Endothelial cell of umbilical vein (primary cell): Measurements from ENCODE around the gene CFAP210. TPM values are rescaled to one million over a fixed set of nuclear protein-coding genes. Genes with fewer than 3 reads are reported as not detected.

ENCODE experiments used
- BruUV-seq: library from RNA; stranded (reverse); fragments of 400-500 nt; replicated peaks from 2 replicates; lab custom pipeline; 2021; lab: Mats Ljungman, UMichigan
- CTCF ChIA-PET: fragments of 300-600, 350-600 bp; sonication (Branson Sonifier 250); formaldehyde crosslinking; loops from one replicate; lab custom pipeline; 2021; ENCODE audit warnings: antibody characterized with exemption, inconsistent platforms; lab: Charles Lee
- POLR2A ChIA-PET: fragments of 300-600, 350-600 bp; sonication (Branson Sonifier 250); formaldehyde crosslinking; loops from one replicate; lab custom pipeline; 2021; ENCODE audit warnings: antibody characterized with exemption, inconsistent platforms; lab: Charles Lee
- DNase-seq: peaks from one replicate; pipeline ENCODE4 v3.0.0-alpha.2; 2011; ENCODE audit warnings: low read depth, low spot score
- FAIRE-seq: peaks from 2 replicates; lab custom pipeline; 2011; peaks lifted over from hg19 to GRCh38; lab: Jason Lieb, UNC
- H2AFZ ChIP-seq: 2 replicates; pipeline ENCODE4 v1.6.0; 2012; ENCODE audit warnings: low read depth, low read length, control low read depth, inconsistent platforms
- H3K27ac ChIP-seq: 2 replicates; pipeline ENCODE4 v1.5.1; 2011; ENCODE audit warnings: low read depth, mild to moderate bottlenecking, control low read depth, low read length, moderate library complexity; ENCODE audit not compliant: insufficient read depth
- H3K27me3 ChIP-seq, 2 experiments: 2 replicates each; pipeline versions ENCODE4 v1.6.0 to v1.6.1; 2011; ENCODE audit warnings: low read length in 2 of 2, mixed read lengths in 1 of 2; ENCODE audit not compliant: control insufficient read depth in 2 of 2, insufficient read depth in 2 of 2
- H3K36me3 ChIP-seq, 2 experiments: 2 replicates in 1 of 2; 3 replicates in 1 of 2; pipeline ENCODE4 v1.5.1; 2011; ENCODE audit warnings: low read length in 2 of 2, mild to moderate bottlenecking in 1 of 2, moderate library complexity in 1 of 2; ENCODE audit not compliant: control insufficient read depth in 2 of 2, insufficient read depth in 2 of 2; ENCODE audit errors: extremely low read depth in 1 of 2
- H3K4me1 ChIP-seq: 3 replicates; pipeline ENCODE4 v1.5.1; 2011; ENCODE audit warnings: mild to moderate bottlenecking, low read length; ENCODE audit not compliant: control insufficient read depth, insufficient read depth; ENCODE audit errors: extremely low read depth
- H3K4me2 ChIP-seq: 2 replicates; pipeline ENCODE4 v1.6.1; 2011; ENCODE audit warnings: low read length, control low read depth, mixed read lengths; ENCODE audit not compliant: insufficient read depth
- H3K4me3 ChIP-seq, 3 experiments: fragments of 200-600 bp in 1 of 3; sonication (generic), shearing (Covaris generic) in 1 of 3; replicated peaks in 1 of 3; 2 replicates each; pipeline ENCODE4 v1.5.1; 2011 to 2016; ENCODE audit warnings: control low read depth in 3 of 3, low read length in 3 of 3, mild to moderate bottlenecking in 2 of 3, inconsistent platforms in 1 of 3, low read depth in 1 of 3, moderate library complexity in 1 of 3; ENCODE audit not compliant: insufficient read depth in 1 of 3
- H3K79me2 ChIP-seq: 2 replicates; pipeline ENCODE4 v1.6.0; 2012; ENCODE audit warnings: low read length, inconsistent platforms; ENCODE audit not compliant: control insufficient read depth, insufficient read depth
- H3K9ac ChIP-seq: replicated peaks from 2 replicates; pipeline ENCODE3; 2011; ENCODE audit warnings: low read length, control low read depth; ENCODE audit not compliant: insufficient read depth; ENCODE audit errors: extremely low read depth
- H3K9me1 ChIP-seq: replicated peaks from 3 replicates; pipeline ENCODE4 v1.6.0; 2011; ENCODE audit warnings: mild to moderate bottlenecking, low read length; ENCODE audit not compliant: control insufficient read depth, insufficient read depth; ENCODE audit errors: extremely low read depth
- H3K9me3 ChIP-seq: replicated peaks from 2 replicates; pipeline ENCODE4 v1.5.1; 2012; ENCODE audit warnings: low read length, inconsistent platforms; ENCODE audit not compliant: control insufficient read depth, insufficient read depth
- H4K20me1 ChIP-seq: replicated peaks from 2 replicates; pipeline ENCODE3; 2011; ENCODE audit warnings: mild to moderate bottlenecking, low read length; ENCODE audit not compliant: control insufficient read depth, insufficient read depth; ENCODE audit errors: extremely low read depth
- CTCF ChIP-seq, 2 donors: IDR thresholded peaks; 1 replicate in 1 of 2; 2 replicates in 1 of 2; pipeline ENCODE4 v1.5.1; 2011; ENCODE audit warnings: low read length in 2 of 2, mild to moderate bottlenecking in 2 of 2, moderate library complexity in 2 of 2, control low read depth in 1 of 2, inconsistent platforms in 1 of 2, low read depth in 1 of 2; ENCODE audit not compliant: insufficient read depth in 1 of 2; ENCODE audit errors: extremely low read depth in 1 of 2
- EZH2 ChIP-seq: IDR thresholded peaks from 2 replicates; pipeline ENCODE4 v1.6.1; 2012; ENCODE audit warnings: borderline replicate concordance, low read depth, mild to moderate bottlenecking, moderate library complexity, low read length, inconsistent platforms; ENCODE audit not compliant: severe bottlenecking
- FOS ChIP-seq: IDR thresholded peaks from 2 replicates; pipeline ENCODE4 v1.6.1; 2011; ENCODE audit warnings: mild to moderate bottlenecking, low read length, moderate library complexity, borderline replicate concordance; ENCODE audit not compliant: insufficient read depth
- GATA2 ChIP-seq: IDR thresholded peaks from 2 replicates; pipeline ENCODE4 v1.7.0; 2011; ENCODE audit warnings: low read depth, mild to moderate bottlenecking, moderate library complexity, mixed read lengths, low read length; ENCODE audit not compliant: insufficient read length, insufficient read depth
- JUN ChIP-seq: IDR thresholded peaks from 2 replicates; pipeline ENCODE4 v1.6.1; 2011; ENCODE audit warnings: borderline replicate concordance, low read depth; ENCODE audit not compliant: insufficient read length, insufficient read depth
- MAX ChIP-seq: IDR thresholded peaks from 2 replicates; pipeline ENCODE4 v1.6.1; 2011; ENCODE audit not compliant: insufficient read depth, insufficient read length
- MYC ChIP-seq: IDR thresholded peaks from one replicate; pipeline ENCODE4 v1.6.1; 2011; ENCODE audit warnings: mild to moderate bottlenecking, low read depth, low read length
- POLR2A ChIP-seq: IDR thresholded peaks from 2 replicates; pipeline ENCODE4 v1.6.1; 2012; ENCODE audit warnings: low read depth, mild to moderate bottlenecking, control low read depth, low read length
- POLR2AphosphoS5 ChIP-seq: IDR thresholded peaks from 2 replicates; pipeline ENCODE4 v1.6.1; 2012; ENCODE audit warnings: low read depth, mild to moderate bottlenecking, control low read depth, low read length, moderate library complexity; ENCODE audit not compliant: insufficient read depth
- dilution Hi-C: fragments of 300-500 bp; cut with MboI; formaldehyde crosslinking; loops from one replicate; pipeline ENCODE4 v1.15.0; 2019; ENCODE audit warnings: low sequenced_read_pairs; ENCODE audit not compliant: extremely low pct_ligation_motif_present
- intact Hi-C: fragments of 100-400 bp; cut with micrococcal nuclease; formaldehyde crosslinking; loops from one replicate; pipeline ENCODE4 v1.10.0; 2022
- polyA plus RNA-seq, 4 experiments: library from polyadenylated mRNA; depleted of rRNA in 3 of 4; stranded (reverse) in 3 of 4; unstranded in 1 of 4; fragments of >200 nt; gene quantifications; 2 replicates each; pipeline versions ENCODE4 v1.2.1 to v1.2.3, GENCODE V29; 2011 to 2012; ENCODE audit warnings: missing spikeins in 1 of 4
- total RNA-seq: library from RNA; stranded (reverse); gene quantifications from 2 replicates; pipeline ENCODE4 v1.2.3, GENCODE V29; 2021

Gene CFAP210
- total and polyA plus RNA-seq, 2 donors (not counting 3 experiments of a cell fraction or from before 2014, with no cell fraction given) = not detected

DNA sequence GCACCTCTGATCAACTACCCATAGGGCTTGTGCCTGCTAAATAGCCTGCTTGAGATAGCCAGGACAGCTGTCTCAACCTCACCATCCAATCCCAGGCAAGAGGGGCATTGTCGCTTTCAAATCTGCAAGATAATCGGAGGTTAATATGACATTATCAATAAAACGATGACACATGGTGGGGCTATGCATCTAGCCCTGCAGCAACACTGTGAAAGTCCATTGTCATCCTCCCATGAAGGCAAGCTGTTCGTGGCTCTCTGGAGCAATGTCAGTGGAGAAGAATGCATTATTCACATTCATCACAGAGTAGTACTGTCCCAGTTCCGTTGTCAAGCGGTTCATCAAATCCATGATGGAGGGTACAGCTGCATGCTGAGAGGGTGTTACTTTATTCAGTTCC is 20.5 kb upstream of the CFAP210 start:
- DNase-seq (no peak), FAIRE-seq (no peak)
- Histone ChIP-seq H3K4me1 (peaks cover 26% of the 10 kb centered on the region), H2AFZ (no peak overlapping the region), H3K9ac (no peak overlapping the region), H3K36me3 (no peaks in the 10 kb centered on the region), H3K4me2 (no peak overlapping the region), H3K79me2 (no peaks in the 10 kb centered on the region), H3K4me3 (no peak overlapping the region), H3K27me3 (no peaks in the 10 kb centered on the region), H3K9me3 (no peaks in the 10 kb centered on the region), H3K27ac (no peak overlapping the region), H3K9me1 (no peaks in the 10 kb centered on the region), H4K20me1 (no peaks in the 10 kb centered on the region)
- dilution Hi-C loops (no loop called here), intact Hi-C loops (no loop called here)
- BruUV-seq = no TSS peak
- TF ChIP-seq EZH2 = no peak
- no peak for TF ChIP-seq MAX
- no peak for TF ChIP-seq POLR2AphosphoS5
- no peak for TF ChIP-seq POLR2A
- no peak for TF ChIP-seq GATA2
- no peak for TF ChIP-seq JUN
- TF ChIP-seq FOS = no peak
- TF ChIP-seq CTCF (IDR thresholded peaks at IDR 0.05; ENCODE audit: extremely low read depth in 1 of 2, insufficient read depth in 1 of 2, low read depth in 1 of 2, low read length in 2 of 2) = no peak
- TF ChIP-seq MYC = no peak
- ChIA-PET CTCF (interaction anchor here (1.5 kb wide), 1 partner anchor 10 kb away, joined by 3 read pairs; no protein-coding TSS in a partner anchor), POLR2A (no interaction called here)
